T-helper 22 cell (primary cell): ENCODE results near the gene NOL11.
"Not testable (repeated sequence)": the region's sequence is repeated elsewhere in the genome, so short reads cannot be mapped to it uniquely, and the experiment has no call there.

Experiments
- DNase-seq: peaks from one replicate; pipeline ENCODE4 v3.0.0-alpha.2; 2020; ENCODE audit warnings: low read depth

NOL11 gene

DNA sequence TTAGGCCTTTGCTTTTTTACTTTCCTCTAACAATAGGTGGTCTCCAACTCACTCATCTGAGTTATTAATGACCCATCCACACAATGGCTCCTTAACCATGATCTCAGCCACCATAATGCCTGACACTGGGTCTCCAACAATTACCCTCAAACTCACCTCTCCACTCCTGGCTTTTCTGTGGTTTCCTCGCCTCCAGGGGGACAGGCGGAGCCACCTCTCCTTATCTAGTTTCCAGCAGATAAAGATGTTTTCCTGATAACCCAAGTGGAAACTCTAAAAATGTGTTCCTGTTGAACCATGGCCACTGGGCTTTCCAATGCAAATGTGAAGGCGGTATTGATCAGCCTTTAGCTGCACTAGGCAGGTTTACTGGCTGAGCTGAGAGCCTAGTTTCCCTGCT lies 9.4 kb upstream of the NOL11 start:
- no peak for DNase-seq

- DNase-seq: no peak
Measured at GRCh38 chr17:67711916-67712315, 5.8 kb upstream of the NOL11 start.

DNA sequence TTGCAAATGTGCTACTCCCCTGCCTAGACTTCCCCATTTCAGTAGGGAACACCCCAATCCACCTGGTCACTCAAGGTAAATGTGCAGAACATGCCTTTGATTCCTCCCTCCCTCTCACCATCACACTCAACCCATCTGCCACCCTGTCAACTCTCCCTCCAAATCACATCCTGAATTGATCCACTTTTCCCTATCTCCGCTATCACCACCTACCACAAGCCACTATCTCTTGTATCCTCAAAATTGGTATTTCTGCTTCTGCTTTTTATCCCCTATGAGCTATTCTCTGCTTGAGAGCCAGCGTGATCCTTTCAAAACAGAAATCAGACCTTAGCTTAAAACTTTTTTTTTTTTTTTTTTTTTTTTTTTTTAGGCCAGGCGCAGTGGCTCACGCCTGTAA lies 5.4 kb upstream of the NOL11 start:
- no peak for DNase-seq

DNA sequence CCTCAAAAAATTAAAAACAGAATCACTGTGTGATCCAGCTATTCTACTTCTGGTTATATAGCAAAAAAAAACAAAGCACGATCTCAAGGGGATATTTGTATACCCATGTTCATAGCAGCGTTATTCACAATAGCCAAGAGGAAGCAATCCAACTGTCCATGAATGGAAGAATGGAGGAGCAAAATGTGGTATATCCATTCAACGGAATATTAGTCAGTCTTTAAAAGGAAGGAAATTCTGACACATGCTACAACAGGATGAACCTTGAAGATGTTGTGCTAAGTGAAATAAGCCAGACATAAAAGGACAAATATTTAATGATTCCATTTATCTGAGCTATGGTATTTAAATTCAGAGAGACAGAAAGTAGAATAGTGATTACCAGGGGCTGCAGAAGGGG lies 4.6 kb upstream of the NOL11 start:
- DNase-seq: no peak

- DNase-seq: no peak
Measured at GRCh38 chr17:67716405-67716798, 1.3 kb upstream of the NOL11 start.

- no peak for DNase-seq
Measured at GRCh38 chr17:67717192-67717623, 528 bp upstream of the NOL11 start.

DNA sequence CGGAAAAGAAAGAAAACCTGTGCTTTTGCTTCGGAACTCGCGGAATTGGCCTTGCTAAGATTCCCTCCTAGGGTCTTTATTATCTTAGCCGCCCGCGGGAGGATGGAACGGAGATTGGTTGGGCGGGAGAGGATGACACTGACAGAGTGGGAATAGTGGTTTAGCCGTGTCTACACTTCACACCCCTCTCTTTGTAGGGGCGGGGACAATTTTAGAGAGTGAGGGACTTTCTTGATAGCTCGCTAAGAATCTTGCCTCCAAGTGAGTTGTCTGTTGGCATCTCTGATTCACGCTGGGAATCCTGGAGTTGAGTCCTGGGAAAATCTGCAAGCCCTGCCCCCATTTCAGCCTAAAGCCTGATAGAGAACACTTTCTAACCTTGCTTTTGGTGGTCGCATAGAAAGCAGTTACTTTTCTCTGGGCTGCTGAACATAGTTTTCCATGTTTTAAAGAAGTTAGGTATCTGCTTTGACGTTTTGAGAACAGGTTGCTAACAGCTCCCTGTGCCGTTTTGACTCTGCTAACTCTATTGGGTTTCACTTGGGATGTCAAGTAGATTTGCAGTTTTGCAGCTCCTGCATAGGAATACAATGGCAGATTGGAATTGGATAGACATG lies 697 bp downstream of the NOL11 start:
- peak; percentile 2 for DNase-seq

- DNase-seq: no peak
Measured at GRCh38 chr17:67725373-67725791, 7.6 kb downstream of the NOL11 start.

- DNase-seq: no peak
Measured at GRCh38 chr17:67725807-67726206, 8.1 kb downstream of the NOL11 start.

GRCh38 chr17:67727152-67728039 lies 9.7 kb downstream of the NOL11 start:
- DNase-seq: not testable (repeated sequence)

DNA sequence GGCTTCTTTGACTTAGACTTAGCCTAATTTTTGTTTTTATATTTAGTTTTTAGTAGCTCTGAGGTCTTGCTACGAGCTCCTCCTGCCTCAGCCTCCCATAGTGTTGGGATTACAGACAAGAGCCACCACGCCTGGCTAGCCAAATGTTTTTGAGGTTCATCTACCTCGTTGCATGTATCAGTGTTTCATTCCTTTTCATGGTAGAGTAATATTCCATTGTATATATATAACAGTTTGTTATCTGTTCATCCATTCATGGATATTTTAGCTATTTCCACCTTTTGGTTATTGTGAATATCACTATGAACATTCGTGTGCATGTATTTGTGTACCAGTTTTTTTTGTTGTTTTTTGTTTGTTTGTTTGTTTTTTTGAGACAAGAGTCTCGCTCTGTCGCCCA lies 12.2 kb downstream of the NOL11 start:
- DNase-seq: no peak

DNA sequence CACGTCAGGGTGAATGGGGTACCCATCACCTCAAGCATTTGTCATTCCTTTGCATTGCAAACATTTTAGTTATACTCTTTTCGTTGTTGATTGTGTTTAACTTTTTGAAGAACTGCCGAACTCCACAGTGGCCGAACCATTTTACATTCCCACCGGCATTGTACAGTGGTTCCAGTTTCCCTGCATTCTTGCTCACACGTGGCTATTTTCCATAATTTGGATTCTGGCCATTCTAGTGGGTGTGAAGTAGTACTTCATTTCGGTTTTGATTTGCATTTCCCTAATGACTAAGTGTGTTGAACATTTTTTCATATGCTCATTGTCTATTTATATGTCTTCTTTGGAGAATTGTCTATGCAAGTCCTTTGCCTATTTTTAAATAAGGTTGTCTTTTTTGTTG lies 13.0 kb downstream of the NOL11 start:
- DNase-seq: no peak

GRCh38 chr17:67733449-67733848 lies 15.7 kb downstream of the NOL11 start:
- no peak for DNase-seq

- no peak for DNase-seq
Measured at GRCh38 chr17:67737145-67737544, 19.4 kb downstream of the NOL11 start.

GRCh38 chr17:67742025-67742424 lies 24.3 kb downstream of the NOL11 start:
- no peak for DNase-seq

DNA sequence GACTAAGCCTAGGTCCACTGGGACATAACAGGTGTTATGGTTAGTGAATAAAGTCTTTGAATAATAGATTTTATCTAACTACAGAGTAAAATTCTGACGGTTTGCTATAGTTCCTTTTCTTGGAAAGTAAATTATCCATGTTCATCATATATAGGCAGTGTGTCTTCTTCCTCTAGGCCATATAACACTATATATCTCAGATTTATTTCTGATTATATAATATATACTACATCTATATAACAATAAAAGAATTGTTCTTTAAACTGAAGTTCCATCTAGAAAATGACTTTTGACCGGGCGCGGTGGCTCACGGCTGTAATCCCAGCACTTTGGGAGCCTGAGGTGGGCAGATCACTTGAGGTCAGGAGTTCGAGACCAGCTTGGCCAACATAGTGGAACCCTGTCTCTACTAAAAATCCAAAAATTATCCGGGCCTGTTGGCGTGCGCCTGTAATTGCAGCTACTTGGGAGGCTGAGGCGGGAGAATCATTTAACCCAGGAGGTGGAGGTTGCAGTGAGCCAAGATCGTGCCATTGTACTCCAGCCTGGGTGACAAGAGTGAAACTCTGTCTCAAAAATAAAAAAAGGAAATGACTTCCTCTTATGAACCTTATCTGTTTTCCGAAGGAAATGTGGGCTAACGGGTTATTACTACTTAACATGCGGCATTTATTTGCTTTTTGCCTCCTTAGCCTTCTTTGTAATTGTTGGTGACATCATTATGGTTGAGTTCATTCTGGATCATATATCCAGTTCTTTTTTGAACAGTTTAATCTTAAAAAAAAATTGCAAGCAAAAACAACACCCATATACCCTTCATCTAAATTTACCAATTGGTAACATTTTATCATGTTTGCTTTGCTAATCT lies 29.2 kb downstream of the NOL11 start:
- no peak for DNase-seq

DNA sequence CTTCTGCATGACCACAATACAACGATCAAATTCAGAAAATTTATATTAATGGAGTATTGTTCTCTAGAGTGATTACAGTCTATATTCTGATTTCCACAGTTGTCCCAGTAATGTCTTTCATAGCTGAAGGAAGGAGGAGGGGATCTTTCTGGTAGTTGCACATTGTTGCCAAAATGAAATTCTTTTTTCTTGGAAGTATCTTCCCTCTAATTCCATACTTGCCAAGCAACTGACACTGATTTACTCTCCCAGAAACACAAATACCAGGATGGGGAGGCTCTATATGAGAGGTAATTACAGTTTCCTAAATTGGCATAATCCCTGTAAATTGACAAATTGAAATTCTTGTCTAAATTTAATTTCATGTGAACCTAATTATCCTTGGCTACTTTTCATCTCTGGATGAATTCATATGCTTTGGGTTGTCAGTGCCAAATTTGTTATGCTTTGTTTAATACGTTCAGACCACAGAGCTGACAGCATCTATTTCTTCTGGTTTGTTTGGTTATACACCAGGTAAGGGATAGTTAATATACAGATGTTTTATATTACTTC lies 30.0 kb downstream of the NOL11 start:
- DNase-seq: no peak

- no peak for DNase-seq
Measured at GRCh38 chr17:67750067-67750466, 32.3 kb downstream of the NOL11 start.

DNA sequence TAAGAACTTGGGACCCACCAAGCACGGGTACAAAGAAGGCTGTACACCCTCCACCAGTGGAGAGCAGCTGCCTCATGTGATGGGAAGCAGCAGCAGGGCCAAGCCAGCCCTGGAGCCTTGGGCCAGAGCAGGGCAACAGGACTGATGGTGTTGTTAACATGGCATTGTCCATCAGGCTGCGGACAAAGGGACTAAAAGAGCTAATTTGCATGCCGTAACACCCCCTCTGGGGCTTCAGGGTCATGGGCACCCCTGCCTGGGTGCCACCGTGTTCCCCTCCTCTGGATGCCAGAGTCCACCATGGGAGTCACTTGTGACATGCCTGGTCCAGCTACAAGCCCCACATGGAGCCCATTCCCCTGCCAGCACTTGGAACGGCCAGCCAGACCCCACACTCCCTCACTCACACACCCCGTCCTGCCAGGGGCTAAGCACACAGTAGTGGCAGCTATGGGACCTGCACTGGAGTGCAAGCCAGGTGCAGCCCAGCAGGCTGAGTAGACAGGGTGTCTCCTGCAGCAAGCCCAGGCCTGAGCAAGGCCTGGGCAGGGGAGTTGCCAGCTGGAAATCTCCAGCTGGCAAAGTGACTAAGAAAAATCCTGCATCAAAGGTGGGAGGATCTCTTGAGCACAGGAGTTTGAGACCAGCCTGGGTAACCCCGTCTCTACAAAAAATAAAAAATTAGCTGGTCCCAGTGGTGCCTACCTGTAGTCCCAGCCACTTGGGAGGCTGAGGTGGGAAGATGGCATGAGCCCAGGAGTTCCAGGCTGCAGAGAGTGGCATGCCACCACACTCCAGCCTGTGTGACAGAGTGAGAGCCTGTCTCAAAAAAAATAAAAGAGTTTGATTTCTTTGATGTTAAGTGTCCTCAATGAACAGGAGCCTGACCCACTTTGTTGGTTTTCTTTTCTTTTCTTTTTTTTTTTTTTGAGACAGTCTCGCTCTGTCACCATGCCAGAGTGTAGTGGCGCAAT lies 33.7 kb downstream of the NOL11 start:
- DNase-seq: no peak

- not testable (repeated sequence) for DNase-seq
Measured at GRCh38 chr17:67752160-67752559, 34.4 kb downstream of the NOL11 start.

DNA sequence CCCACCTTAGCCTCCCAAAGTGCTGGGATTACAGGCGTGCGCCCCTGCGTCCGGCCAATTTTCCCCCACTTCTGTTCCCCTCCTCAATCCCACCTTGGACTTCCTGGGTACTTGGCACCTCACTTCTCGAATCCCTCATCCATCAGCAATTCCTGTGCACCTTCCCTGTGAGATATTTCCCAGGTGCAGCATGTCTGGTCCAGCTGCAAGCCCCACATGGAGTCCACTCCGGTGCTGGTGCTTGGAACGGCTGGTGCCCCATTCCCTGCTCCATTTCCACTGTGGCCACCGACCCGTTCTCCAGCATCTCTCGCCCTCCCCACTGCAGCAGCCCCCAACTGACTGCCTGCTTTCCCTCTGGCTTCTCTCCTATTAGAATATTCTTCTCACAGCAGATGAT lies 35.3 kb downstream of the NOL11 start:
- no peak for DNase-seq
